Caki2 (cell line): ENCODE measurements around the gene CANX. TPM values are rescaled to one million over a fixed set of nuclear protein-coding genes. Genes with fewer than 3 reads are reported as not detected.
"Not testable (repeated sequence)": the region's sequence is repeated elsewhere in the genome, so short reads cannot be mapped to it uniquely, and the experiment has no call there.

Experiments
- DNase-seq: peaks from one replicate; pipeline ENCODE4 v3.0.0-alpha.2; 2015; ENCODE audit warnings: low read depth
- in situ Hi-C: cut with HindIII; loops from 2 replicates; pipeline ENCODE4 v1.10.0; 2016; ENCODE audit warnings: low sequenced_read_pairs, low pct_unique_long_range_greater_than_20kb, mixed read lengths
- total RNA-seq: library from RNA; depleted of rRNA; stranded (reverse); fragments of >200 nt; shearing (Covaris generic); gene quantifications from 2 replicates; pipeline ENCODE4 v1.2.3, GENCODE V29; 2014; ENCODE audit warnings: low replicate concordance; rRNA removed

The CANX gene, protein sequence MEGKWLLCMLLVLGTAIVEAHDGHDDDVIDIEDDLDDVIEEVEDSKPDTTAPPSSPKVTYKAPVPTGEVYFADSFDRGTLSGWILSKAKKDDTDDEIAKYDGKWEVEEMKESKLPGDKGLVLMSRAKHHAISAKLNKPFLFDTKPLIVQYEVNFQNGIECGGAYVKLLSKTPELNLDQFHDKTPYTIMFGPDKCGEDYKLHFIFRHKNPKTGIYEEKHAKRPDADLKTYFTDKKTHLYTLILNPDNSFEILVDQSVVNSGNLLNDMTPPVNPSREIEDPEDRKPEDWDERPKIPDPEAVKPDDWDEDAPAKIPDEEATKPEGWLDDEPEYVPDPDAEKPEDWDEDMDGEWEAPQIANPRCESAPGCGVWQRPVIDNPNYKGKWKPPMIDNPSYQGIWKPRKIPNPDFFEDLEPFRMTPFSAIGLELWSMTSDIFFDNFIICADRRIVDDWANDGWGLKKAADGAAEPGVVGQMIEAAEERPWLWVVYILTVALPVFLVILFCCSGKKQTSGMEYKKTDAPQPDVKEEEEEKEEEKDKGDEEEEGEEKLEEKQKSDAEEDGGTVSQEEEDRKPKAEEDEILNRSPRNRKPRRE
- 596 and 607 TPM in 2 replicates for total RNA-seq

DNA sequence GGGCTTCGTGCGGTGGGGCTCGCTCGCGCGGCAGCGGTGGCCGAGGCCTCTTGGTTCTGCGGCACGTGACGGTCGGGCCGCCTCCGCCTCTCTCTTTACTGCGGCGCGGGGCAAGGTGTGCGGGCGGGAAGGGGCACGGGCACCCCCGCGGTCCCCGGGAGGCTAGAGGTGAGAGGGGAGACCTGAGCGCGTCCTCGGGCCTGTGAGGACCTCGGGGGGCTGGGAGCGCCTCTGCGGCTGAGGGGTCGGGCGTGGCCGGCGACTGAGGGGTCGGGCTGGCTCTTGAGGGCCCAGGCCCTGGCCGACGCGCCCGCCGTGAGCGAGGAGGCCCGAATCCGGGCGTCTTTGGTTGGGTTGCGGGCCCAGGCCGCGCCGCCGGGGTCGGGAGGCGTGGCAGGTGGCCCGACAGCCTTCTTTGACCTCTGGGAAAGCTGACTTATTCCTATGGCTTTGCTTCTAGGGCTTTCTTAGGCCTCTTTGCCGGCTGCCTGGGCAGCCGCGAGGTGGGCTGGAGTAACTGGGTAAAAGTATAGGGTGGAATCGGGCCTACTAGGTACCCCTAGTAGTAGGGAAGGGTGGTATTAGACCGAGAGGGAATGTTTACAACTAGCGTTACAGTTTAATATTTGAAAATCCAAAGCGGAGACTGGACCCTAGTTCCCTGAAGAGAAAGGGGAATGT is at the start of gene CANX:
Gene CANX (plus strand): TSS at position 33 of the 681 bp plus-strand sequence. CDS start 6,715 bp downstream, outside the sequence.
- in situ Hi-C loops = no loop called here
- no peak for DNase-seq

DNA sequence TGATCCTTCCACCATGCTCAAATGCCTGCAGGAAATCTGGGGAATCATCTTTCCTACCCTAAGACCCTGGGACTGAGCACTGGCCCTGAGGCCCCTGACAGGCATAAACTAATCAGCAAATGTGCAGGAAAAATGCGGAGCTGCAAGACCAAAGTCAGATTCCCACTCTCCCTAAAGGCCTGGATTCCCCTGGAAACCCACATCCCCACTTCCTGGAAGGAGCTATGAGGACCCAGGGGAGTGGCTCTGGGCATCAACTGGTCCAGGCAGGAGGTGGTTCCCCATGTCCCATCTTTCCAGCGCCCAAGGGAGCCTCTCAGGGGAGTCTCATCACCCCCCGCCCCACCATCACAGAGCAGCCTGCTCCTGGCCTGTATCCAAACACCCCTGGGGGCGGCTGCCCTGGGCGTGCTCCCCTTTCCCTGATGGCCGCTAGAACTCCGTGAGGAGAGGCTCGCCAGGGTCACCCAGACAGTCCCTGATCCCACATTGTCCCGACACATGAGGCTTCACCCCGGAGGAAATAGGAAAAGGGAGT is 49.5 kb upstream of the CANX start:
- DNase-seq, in situ Hi-C loops: not testable (repeated sequence)

DNA sequence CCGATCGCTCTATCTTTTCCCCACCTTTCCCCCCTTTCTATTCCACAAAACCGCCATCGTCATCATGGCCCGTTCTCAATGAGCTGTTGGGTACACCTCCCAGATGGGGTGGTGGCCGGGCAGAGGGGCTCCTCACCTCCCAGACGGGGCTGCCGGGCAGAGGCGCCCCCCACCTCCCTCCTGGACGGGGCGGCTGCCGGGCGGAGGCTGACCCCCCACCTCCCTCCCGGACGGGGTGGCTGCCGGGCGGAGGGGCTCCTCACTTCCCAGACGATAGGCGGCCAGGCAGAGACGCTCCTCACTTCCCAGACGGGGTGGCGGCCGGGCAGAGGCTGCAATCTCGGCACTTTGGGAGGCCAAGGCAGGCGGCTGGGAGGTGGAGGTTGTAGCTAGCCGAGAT is 48.5 kb upstream of the CANX start:
- in situ Hi-C loops, DNase-seq: not testable (repeated sequence)

DNA sequence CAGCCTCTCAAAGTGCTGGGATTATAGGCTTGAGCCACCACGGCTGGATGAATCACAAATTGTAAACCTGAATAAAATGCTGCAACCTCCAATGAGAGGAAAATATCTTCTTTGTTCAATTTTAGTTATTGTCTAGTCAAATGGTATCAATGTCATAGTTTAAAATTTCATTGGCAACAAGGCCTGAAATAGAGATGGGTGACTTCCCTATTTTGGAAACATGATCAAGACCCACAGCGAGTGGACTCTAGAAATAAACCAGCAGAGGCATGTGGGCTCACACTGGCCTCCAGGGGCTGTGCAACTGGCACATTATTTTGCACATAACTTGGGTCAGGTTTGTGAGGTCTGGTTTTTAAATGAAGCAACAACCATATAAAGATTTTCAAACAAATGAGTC is 45.6 kb upstream of the CANX start:
- DNase-seq, in situ Hi-C loops: not testable (repeated sequence)

DNA sequence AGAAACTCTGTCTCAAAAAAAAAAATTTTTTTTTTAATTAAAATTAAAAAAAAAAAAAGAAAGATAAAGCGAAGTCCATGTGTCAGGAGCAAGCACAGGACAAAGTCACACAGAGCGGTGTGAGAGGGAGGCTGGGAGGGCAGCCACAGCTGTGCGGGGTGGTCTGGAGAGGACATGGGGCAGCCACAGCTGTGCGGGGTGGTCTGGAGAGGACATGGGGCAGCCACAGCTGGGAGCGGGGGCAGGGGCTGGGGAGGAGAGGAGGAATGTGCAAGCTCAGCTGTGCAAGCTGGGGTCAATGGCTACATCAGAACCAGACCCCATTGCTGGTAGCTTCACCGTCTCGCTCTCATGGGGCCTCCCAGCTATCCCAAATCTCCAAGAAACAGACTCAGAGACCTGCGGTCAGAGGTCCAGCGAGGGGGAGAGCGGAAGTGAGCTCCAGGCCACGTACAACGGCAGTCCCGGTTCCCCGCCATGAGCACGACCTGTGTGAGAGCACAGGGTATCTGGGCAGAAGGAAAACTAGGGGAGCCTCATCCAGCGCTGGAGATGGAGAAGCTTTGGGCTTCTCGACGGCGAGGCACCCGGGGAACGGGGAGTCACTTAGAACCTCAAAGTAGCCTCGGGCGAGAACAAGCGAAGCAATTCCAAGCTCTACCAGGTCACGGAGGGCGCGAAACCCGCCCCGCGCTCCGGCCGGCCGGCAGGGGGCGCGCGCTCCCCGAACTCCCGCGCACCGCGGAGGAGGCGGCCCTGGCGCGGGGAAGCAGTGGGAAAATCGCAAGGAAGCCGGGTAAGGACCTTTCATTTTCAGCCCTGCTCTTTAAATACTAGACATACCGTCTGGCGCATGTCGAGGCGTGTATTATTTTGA is 41.2 kb upstream of the CANX start:
- DNase-seq, in situ Hi-C loops: not testable (repeated sequence)

DNA sequence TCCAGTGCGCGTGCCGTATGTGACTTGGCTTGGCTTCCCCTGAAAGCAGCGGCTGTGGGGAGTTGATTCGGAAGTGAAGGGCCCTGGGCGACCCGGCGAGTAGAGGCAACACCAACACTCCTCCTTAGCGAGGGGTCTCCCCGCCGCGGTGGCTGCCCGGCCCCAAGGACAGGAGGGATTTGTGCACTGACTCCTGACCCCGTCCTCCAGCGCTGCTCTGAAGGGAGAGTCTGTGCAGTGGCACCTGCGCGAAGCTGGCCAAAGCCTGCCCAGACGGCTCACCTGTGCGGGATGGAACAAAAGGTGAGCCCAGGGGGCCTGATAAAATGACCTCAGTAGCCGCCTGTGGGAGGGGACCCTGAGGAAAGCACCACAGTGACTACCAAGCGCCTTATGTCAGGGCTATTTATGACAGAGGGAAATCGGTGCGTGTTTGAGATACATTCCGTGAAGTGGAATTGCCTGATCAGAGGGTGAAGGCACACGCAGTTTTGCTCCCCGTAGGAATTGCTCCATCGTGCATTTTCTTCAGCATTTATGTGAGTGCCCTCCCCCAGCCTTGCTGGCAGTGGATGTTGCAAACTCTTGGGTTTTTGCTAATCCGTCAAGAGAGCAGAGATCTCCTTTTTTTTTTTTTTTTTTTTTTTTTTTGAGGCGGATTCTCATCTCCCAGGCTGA is 40.4 kb upstream of the CANX start:
- in situ Hi-C loops = not testable (repeated sequence)
- peak; percentile 30 for DNase-seq

DNA sequence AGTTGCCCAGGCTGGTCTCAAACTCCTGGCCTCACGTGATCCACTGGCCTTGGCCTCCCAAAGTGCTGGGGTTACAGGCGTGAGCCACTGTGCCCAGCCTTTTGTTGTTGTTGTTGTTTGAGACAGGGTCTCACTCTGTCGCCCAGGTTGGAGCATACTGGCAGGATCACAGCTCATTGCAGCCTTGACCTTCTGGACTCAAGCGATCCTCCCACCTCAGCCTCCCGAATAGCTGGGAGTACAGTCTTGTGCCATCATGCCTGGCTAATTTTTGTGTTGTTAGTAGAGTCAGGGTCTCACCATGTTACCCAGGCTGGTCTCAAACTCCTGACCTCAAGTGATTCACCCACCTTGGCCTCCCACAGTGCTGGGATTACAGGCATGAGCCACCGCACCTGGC is 37.1 kb upstream of the CANX start:
- in situ Hi-C loops, DNase-seq: not testable (repeated sequence)

DNA sequence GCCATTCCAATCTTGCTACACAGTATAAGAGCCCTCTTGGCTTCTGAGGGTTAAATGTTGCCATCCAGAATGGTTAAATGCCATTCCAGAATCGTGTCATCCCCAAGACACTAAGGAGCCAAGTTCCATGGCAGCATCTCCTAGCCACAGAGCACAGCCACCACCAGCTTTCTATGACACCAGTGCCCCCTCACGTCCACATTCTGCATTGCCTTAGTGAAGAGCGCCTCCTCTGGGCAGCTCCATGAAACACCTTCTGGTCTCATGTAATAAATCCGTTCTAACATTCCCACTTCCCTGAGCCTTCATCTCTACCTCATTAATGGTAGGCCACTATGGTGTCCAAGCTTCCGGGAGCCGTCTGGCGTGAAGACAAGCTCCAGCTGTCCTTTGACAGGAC is 30.4 kb upstream of the CANX start:
- no peak for DNase-seq
- in situ Hi-C loops = no loop called here

DNA sequence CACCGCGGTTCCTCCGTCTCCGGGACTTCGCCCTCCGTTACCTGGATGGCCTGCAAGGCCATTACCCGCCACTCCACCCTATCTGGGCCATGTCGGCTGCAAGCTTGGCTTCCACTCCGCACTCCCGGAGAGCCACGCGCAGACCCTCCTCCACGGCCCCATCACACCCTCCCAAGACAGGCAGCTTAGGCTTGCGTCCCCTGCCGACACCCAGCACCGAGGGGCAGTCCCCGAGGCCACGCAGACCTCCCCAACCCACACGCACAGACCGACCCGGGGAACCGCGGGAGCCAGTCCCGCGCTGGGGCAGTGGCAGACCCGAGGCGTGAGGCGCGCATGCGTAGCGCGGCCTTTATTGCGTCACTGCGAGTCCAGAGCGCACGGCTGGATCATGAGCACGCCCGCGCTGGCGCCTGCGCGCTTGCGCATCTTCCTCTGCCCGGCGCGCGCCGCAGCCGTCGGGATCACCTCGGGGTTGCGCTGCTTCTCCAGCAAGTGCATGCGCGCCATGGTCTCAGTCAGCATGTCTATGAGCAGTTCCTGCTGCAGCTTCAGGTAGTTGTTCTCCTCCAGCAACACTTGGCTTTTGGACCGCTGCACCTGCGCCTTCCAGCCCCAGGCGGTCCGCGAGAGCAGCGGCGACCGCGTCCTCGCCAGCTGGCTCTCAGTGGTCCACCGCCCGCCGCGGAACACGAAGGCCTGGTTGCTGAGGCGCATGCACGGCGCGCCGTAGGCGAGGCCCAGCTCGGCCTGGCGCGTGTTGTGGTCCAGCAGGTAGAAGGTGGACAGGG is 20.3 kb upstream of the CANX start:
- peak; percentile 91 for DNase-seq
- in situ Hi-C loops = no loop called here

DNA sequence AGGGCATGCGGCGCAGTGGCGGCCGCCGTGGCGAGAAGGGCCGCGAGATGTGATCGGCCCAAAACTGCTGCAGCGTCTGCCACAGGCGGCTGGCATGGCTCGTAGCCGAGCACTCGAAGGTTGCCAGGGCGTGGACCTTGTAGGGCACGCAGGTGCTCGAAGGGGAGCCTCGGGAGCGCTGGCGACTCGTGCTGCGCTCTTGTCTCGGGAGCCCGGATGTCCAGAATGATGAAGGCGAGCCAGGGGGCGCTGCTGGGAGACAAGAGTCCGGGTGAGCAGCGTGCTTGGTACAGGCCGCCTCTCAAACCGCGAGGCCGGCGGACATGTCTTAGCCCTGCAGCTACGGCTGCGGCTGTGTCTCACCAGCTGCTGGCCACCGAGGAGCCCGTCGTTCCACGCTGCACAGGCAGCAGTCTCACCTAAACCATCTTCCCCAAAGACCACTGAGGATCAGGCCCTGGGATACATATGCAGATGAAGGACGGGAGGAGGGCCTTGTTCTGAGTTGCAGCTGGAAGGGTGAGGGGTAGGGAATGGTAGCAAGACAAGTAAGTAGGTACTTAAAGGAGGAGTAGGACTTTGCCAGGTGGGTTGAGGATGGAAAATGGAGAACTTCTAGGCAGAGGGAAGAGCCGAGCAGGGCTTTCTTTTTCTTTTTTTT is 19.6 kb upstream of the CANX start:
- in situ Hi-C loops = no loop called here
- no peak for DNase-seq

DNA sequence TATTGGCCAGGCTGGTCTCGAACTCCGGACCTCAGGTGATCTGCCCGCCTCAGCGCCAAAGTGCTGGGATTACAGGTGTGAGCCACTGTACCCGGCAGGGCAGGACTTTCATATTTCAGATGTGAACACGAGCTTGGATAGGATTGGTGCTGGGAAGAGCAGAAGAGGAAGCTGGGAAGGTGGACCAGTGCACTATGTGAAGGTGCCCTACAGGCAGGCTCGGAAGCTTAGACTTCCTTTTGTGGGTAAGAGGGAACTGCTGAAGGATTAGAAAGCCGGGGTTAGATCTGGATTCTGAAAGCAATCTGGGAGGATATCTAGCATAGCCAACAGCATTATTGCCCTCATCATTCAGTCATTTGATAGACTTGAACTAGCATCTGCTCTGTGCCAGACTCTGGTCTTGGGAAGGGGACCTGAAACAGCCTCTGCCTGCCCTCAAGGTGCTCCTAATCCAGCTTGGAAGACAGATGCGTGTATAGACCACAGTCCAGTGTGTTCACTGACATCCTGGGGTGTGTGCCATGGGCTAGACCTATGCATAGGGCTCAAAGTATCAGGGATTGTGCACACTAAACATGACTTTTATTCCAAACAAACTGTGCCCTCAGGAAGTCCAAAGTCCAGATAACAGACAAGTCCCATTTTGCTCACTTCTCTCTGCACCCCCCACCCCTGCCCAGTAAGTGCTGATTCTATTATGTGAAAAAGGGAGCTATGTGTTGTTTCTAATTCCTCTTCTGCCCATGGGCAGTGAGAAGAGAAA is 18.6 kb upstream of the CANX start:
- in situ Hi-C loops = no loop called here
- DNase-seq = peak; percentile 23

DNA sequence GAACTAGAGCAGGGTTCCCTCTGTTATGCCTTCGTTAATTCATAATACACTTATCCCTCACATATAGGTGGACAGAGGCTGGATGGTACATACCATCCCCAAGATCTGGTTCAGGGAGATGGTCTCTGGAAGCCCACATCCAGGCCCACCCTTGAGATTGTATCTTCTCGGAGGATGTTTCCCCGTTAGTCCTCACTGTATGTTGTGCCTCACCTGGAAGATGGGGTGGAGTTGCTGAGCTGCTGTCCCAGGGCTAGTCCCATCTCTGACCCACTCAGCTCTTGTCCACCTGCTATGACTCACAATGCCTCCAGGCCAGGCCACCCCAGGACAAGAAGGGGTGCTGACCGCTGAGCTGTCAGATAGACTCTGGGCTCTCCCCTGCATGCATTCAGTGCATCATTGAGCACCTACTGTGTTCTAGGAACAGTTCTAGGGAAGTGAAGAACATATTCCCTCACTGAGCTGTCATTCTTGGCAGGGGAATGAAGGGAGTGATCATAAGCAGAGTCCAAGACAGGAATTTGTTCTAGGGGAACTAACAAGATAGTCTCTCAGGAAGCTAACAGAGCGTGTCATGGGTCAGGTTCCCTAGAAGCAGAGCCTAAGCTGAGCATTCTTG is 17.9 kb upstream of the CANX start, which contains the start of gene CBY3:
Gene CBY3 (minus strand): TSS at position 255 of the 622 bp plus-strand sequence. CDS start 116 bp downstream, at position 139.
- DNase-seq = peak; percentile 47
- in situ Hi-C loops = no loop called here

DNA sequence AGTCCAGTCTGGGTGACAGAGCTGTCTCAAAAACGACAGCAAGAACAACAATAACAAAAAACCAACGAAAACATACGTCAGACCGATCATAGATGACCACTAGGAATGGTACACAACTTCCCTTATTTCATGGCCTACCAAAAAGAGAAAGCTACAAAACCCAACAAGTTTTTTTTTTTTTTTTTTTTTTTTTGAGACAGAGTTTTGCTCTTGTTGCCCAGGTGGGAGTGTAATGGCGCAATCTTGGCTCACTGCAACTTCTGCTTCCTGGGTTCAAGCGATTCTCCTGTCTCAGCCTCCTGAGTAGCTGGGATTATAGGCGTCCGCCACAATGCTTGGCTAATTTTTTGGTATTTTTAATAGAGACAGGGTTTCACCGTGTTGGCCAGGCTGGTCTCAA is 9.6 kb upstream of the CANX start:
- DNase-seq, in situ Hi-C loops: not testable (repeated sequence)

DNA sequence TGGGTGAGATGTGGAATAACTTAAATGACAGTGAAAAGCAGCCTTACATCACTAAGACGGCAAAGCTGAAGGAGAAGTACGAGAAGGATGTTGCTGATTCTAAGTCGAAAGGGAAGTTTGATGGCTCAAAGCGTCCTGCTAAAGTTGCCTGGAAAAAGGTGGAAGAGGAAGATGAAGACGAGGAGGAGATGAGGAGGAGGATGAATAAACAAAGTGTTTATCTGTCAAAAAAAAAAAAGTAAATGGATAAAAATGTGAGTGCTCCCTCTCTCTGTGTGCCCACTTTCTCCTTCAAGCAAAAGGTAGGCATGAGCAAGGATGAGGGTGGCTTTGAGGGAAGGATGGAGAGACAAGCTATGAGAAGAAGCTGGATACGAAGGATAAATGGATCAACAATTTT is 4.2 kb upstream of the CANX start:
- no peak for DNase-seq
- in situ Hi-C loops = no loop called here

DNA sequence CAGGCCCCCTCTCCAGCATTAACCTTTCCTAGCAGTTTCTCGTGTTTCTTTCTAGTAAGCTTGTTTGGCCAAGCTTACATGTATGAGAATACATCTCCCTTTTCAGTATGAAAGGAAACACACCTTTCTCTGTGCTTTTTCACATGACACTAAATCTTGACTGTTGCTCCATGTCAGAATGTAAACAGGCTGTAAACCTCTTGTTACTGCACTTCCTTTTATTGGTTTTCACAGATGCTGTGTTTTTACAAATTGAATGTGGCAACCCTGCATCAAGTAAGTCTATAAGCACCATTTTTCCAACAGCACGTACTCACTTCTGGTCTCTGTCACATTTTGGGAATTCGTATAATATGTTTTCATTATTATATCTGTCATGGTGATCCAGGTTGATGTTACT is 2.2 kb upstream of the CANX start:
- in situ Hi-C loops = no loop called here

More for the DNA sequence above, 2.2 kb upstream of the CANX start:
- no peak for DNase-seq
